HG03378 (cell line): ENCODE measurements around the gene ADAMTS17.

ENCODE experiments used
- ATAC-seq: cut with Tn5 transposase; IDR thresholded peaks from one replicate; pipeline ENCODE4 v1.9.1; 2021; ENCODE audit warnings: mild to moderate bottlenecking, moderate library complexity; ENCODE audit not compliant: unreplicated experiment

Gene ADAMTS17

GRCh38 chr15:100278596-100279380, 63.0 kb downstream of the ADAMTS17 start:
- no peak for ATAC-seq

GRCh38 chr15:100277087-100277855, 64.5 kb downstream of the ADAMTS17 start:
- ATAC-seq: no peak

- ATAC-seq: no peak
Observed at GRCh38 chr15:100276506-100276905, 65.3 kb downstream of the ADAMTS17 start.

GRCh38 chr15:100275641-100276040, 66.1 kb downstream of the ADAMTS17 start:
- no peak for ATAC-seq

GRCh38 chr15:100269831-100270230, 71.9 kb downstream of the ADAMTS17 start:
- ATAC-seq: no peak

GRCh38 chr15:100266166-100266565, 75.6 kb downstream of the ADAMTS17 start:
- ATAC-seq: no peak

DNA sequence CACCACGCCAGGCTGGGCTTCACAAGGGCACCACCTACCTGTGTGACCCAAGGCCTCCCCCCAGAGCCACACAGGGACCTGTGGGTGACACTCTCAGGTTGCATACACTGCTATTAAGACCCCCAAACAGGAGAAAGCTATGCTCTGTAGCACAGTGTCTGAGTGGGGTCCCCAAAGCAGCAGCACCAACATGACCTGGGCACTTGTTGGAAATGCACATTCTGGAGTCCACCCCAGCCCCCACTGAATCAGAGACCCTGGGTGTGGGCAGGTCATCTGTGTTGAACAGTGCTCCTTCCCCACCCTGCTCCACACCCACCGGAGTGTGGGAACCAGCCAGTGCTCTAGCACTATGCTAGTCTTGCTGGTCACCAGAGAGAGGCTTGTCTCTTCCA, 76.1 kb downstream of the ADAMTS17 start:
- no peak for ATAC-seq

DNA sequence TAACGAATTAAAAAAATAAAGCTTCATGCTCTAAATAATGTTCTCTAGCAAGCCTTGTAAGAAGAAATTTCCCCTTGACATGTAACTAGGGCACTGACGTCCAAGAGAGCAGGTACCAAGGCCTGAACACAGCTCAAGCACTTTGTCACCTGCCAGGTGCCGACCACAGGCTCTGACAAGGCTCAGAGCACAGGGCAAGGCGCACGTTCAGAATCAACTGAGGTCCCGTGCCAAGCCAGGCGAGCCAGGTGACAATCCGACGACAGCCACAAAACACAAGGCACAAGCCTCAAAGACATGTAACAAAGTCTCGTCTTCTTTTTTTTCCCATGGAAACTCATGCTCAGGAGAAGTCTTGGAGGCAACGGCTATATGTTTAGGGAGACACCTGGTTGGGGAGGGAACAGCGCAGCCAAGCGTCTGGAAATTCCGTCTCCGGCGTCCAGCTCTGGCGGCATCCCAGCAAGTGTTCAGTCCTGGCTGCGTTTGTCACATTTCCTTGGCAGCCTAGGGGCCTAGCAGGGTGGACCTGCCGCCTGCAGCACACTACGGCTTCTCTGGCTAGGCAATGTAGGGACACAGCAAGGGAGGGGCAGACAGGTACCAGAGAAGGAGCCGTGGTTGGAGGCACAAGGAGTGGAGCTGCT, 76.7 kb downstream of the ADAMTS17 start:
- no peak for ATAC-seq

GRCh38 chr15:100263721-100264455, 77.9 kb downstream of the ADAMTS17 start:
- ATAC-seq: no peak

GRCh38 chr15:100263031-100263430, 78.7 kb downstream of the ADAMTS17 start:
- ATAC-seq: no peak

DNA sequence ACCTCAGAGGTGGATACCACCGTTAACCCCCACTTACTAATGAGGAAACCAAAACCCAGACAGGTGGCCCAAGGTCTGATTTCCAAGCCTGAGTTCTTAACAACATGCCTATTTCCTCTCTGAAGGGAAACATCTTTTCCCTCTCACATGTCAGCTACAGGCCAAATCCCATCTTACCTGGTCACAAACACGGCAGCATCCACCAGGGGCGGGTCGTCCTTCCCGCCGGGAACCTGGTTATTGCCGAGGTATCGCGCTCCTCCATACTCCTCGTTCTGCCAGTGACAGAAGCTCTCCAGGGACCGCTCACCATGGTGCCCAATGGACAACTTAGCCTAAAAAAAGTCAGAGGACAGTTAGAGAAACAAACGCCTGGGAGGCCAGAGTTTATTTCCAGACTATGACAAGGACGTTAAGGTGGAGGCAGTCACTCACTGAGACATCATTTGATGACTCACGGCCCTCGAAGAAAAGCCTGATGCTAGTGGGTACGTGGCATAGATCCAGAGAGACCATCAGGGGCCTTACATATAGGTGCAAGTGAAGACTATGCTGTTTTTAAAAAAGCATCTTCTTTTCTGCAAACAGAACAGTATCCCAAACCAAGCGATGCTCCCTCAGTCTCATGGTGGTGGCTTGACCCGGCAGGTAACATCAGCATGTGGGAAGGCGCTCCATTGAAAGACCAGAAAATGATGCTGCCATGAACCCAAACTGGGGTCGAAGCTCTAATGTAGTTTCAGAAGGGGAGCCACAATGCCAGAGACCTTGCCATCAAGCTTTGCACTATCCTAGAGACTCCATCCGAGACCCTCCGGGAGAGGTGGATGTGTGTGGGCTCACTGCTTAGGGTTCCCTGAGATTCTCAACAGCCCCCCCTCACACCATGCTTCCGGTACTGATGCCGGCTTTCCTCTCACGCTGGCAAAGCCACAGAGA, 80.2 kb downstream of the ADAMTS17 start:
- no peak for ATAC-seq

GRCh38 chr15:100259266-100259665, 82.5 kb downstream of the ADAMTS17 start:
- no peak for ATAC-seq

GRCh38 chr15:100256970-100257650, 84.7 kb downstream of the ADAMTS17 start:
- no peak for ATAC-seq

DNA sequence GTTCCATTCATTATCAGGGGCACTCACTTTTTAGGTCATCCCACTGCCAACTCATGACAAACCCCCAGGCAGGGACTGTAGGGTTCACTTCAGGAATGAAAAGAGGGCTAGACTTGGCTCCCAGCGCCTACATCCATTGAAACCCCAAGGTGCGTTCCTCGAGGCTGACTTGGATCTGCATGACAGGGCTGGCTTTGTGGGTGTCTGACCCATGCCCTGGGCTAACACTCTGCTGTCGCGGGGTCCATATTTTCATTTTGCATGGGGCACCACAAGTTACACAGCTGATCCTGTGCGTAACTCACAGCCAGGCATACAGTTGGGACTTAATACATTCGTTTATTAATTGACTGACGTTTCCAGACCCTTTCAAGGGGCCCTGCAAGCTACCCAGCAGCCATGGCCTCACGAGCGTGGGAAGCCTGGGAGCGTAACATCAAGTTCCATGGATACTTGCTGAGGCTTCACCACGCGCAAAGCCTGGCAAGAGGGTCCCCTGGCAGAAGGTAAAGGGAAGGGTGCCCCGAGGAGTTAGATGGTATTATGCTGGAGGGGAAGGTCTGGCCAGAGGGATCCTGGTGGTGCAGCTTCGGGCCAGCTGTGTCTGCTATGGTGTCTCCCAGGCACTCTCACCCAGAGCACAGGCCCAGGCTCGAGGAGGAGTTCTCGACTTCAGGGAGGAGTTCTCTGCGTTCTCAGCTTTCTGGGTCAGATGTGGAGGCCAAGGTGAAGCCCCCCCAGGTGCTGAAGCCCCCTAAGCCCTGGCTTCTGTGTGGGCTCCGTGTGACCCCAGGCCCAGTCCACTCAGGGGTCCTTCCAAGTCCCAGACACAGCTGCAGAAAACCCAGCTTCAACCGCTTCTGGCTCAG, 85.4 kb downstream of the ADAMTS17 start:
- ATAC-seq: no peak

DNA sequence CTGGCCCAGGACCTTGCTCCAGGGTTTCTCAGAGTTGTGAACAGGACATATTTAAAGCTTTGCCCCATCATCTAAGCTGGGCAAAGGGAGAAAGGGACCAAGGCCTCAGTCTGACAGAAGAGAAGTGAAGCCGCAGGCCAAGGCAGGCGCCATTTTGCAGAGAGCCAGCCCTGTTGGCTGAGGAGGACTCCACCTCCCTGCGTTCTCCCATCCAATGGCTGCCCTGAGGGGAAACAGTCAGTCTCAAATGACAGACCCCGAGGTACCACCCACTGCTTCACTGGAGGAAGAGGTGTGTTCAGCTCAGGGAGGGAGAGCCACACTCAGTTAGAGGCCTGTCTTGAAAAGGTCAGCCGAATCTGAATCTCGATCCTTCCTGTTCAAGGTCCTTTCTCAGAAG, 86.1 kb downstream of the ADAMTS17 start:
- ATAC-seq: no peak

- ATAC-seq: no peak
Observed at GRCh38 chr15:100254691-100255090, 87.1 kb downstream of the ADAMTS17 start.

GRCh38 chr15:100254285-100254684, 87.5 kb downstream of the ADAMTS17 start:
- no peak for ATAC-seq

- ATAC-seq: no peak
Observed at GRCh38 chr15:100253640-100254039, 88.1 kb downstream of the ADAMTS17 start.
